GM23338 (cell line): ENCODE measurements around the gene MYO1E. TPM values are rescaled to one million over a fixed set of nuclear protein-coding genes. Genes with fewer than 3 reads are reported as not detected.

Experiments
- ATAC-seq: fragments of 200-7000 bp; cut with Tn5 transposase; 3 replicates; pipeline ENCODE4 v1.9.1; 2020
- DNase-seq: peaks from one replicate; pipeline ENCODE4 v3.0.0-alpha.2; 2015; ENCODE audit warnings: low spot score
- H2AFZ ChIP-seq: fragments of 200-600 bp; sonication (generic); 2 replicates; pipeline ENCODE4 v1.8.0; 2016; ENCODE audit warnings: antibody characterized with exemption, mild to moderate bottlenecking, moderate library complexity
- H3F3A ChIP-seq: fragments of 200-600 bp; sonication (generic); replicated peaks from 2 replicates; pipeline ENCODE4 v1.8.0; 2017; ENCODE audit warnings: antibody characterized with exemption, mixed run types, low read depth
- H3K27ac ChIP-seq: fragments of 200-600 bp; sonication (generic); 2 replicates; pipeline ENCODE4 v1.6.1; 2016; ENCODE audit warnings: low read depth
- H3K27me3 ChIP-seq: fragments of 200-600 bp; sonication (generic); 2 replicates; pipeline ENCODE4 v1.8.0; 2016; ENCODE audit warnings: mild to moderate bottlenecking, mixed run types, moderate library complexity; ENCODE audit not compliant: insufficient read depth
- H3K36me3 ChIP-seq: fragments of 200-600 bp; sonication (generic); 2 replicates; pipeline ENCODE4 v1.8.0; 2016; ENCODE audit warnings: mild to moderate bottlenecking; ENCODE audit not compliant: insufficient read depth
- H3K4me1 ChIP-seq: fragments of 200-600 bp; sonication (generic); 2 replicates; pipeline ENCODE4 v1.8.0; 2016; ENCODE audit warnings: mild to moderate bottlenecking, moderate library complexity; ENCODE audit not compliant: insufficient read depth
- H3K4me2 ChIP-seq: fragments of 200-600 bp; sonication (generic); 2 replicates; pipeline ENCODE4 v1.7.1; 2017; ENCODE audit warnings: mixed run types
- H3K4me3 ChIP-seq: fragments of 200-600 bp; sonication (generic); 2 replicates; pipeline ENCODE4 v1.6.1; 2016; ENCODE audit warnings: mixed run types
- H3K79me2 ChIP-seq: fragments of 200-600 bp; sonication (generic); replicated peaks from 2 replicates; pipeline ENCODE4 v1.8.0; 2017; ENCODE audit warnings: mild to moderate bottlenecking; ENCODE audit not compliant: insufficient read depth
- H3K9me2 ChIP-seq: fragments of 200-600 bp; sonication (generic); 2 replicates; pipeline ENCODE4 v1.8.0; 2017; ENCODE audit not compliant: insufficient read depth
- H4K20me1 ChIP-seq: fragments of 200-600 bp; sonication (generic); replicated peaks from 2 replicates; pipeline ENCODE4 v1.8.0; 2017; ENCODE audit warnings: mild to moderate bottlenecking; ENCODE audit not compliant: insufficient read depth
- H3K27ac Mint-ChIP-seq: 2 replicates; pipeline ENCODE4 v1.8.0; 2020; ENCODE audit warnings: inconsistent platforms, mild to moderate bottlenecking, moderate library complexity, mixed read lengths
- H3K27me3 Mint-ChIP-seq: 3 replicates; pipeline ENCODE4 v1.8.0; 2022; ENCODE audit warnings: low read depth, mild to moderate bottlenecking, moderate library complexity, mixed read lengths, inconsistent platforms; ENCODE audit not compliant: insufficient read depth, poor library complexity
- H3K36me3 Mint-ChIP-seq: 3 replicates; pipeline ENCODE4 v1.8.0; 2021; ENCODE audit warnings: low read depth, mild to moderate bottlenecking, inconsistent platforms, moderate library complexity, mixed read lengths
- H3K4me1 Mint-ChIP-seq: 3 replicates; pipeline ENCODE4 v1.8.0; 2020; ENCODE audit warnings: mild to moderate bottlenecking, inconsistent platforms, mixed read lengths
- H3K4me3 Mint-ChIP-seq: 3 replicates; pipeline ENCODE4 v1.8.0; 2021; ENCODE audit warnings: moderate library complexity, mild to moderate bottlenecking, inconsistent platforms, mixed read lengths
- H3K9me3 Mint-ChIP-seq: 3 replicates; pipeline ENCODE4 v1.8.0; 2020; ENCODE audit warnings: moderate library complexity, mild to moderate bottlenecking, inconsistent platforms, mixed read lengths
- CREB1 ChIP-seq: fragments of 250-450 bp; sonication (Bioruptor Pico); IDR thresholded peaks from 2 replicates; pipeline ENCODE4 v1.5.0; 2020; ENCODE audit warnings: low read depth, mild to moderate bottlenecking, moderate library complexity
- CTCF ChIP-seq, 2 experiments: fragments of 200-600 bp in 1 of 2; sonication (generic) in 1 of 2; conservative IDR thresholded peaks; 2 replicates each; pipeline versions ENCODE4 v1.5.1 to v1.6.1; 2016 to 2017; ENCODE audit warnings: antibody characterized with exemption in 2 of 2, low read depth in 2 of 2, mild to moderate bottlenecking in 2 of 2, moderate library complexity in 1 of 2
- ETS1 ChIP-seq: IDR thresholded peaks from 2 replicates; pipeline ENCODE4 v1.6.1; 2016; ENCODE audit warnings: antibody characterized with exemption
- EZH2 ChIP-seq: fragments of 200-600 bp; sonication (generic); IDR thresholded peaks from one replicate; pipeline ENCODE4 v1.8.0; 2017; ENCODE audit warnings: antibody characterized with exemption, mild to moderate bottlenecking, low read depth; ENCODE audit not compliant: unreplicated experiment
- JUNB ChIP-seq: IDR thresholded peaks from one replicate; pipeline ENCODE4 v1.6.1; 2016; ENCODE audit warnings: antibody characterized with exemption; ENCODE audit not compliant: unreplicated experiment
- NANOG ChIP-seq: IDR thresholded peaks from 2 replicates; pipeline ENCODE4 v1.6.1; 2016; ENCODE audit warnings: antibody characterized with exemption, borderline replicate concordance
- POLR2AphosphoS5 ChIP-seq: IDR thresholded peaks from 2 replicates; pipeline ENCODE4 v1.6.1; 2016; ENCODE audit warnings: antibody characterized with exemption, low read depth
- REST ChIP-seq: IDR thresholded peaks from one replicate; pipeline ENCODE4 v1.6.1; 2018; ENCODE audit warnings: antibody characterized with exemption; ENCODE audit not compliant: unreplicated experiment
- STAT1 ChIP-seq: IDR thresholded peaks from one replicate; pipeline ENCODE4 v1.6.1; 2016; ENCODE audit warnings: antibody characterized with exemption; ENCODE audit not compliant: unreplicated experiment
- ZNF114 ChIP-seq: fragments of 250-450 bp; sonication (Bioruptor Pico); IDR thresholded peaks from 2 replicates; pipeline ENCODE4 v1.5.0; 2020; ENCODE audit warnings: mild to moderate bottlenecking, moderate library complexity
- ZNF331 ChIP-seq: fragments of 250-450 bp; sonication (Bioruptor Pico); IDR thresholded peaks from 2 replicates; pipeline ENCODE4 v1.5.0; 2020; ENCODE audit warnings: low read depth, mild to moderate bottlenecking, moderate library complexity
- ZNF462 ChIP-seq: fragments of 250-450 bp; sonication (Bioruptor Pico); IDR thresholded peaks from 2 replicates; pipeline ENCODE4 v1.5.0; 2020; ENCODE audit warnings: mild to moderate bottlenecking, moderate library complexity
- polyA plus RNA-seq: library from polyadenylated mRNA; unstranded; fragments of >200 nt; fragmentation: Nextera tagmentation; extraction: Ambion mirVana; gene quantifications from 2 replicates; pipeline ENCODE4 v1.2.1, GENCODE V29; 2016
- total RNA-seq: library from RNA; depleted of rRNA; stranded (reverse); fragments of >200 nt; shearing (Covaris generic); gene quantifications from 2 replicates; pipeline ENCODE4 v1.2.3, GENCODE V29; 2014

MYO1E gene
- total and polyA plus RNA-seq, 2 experiments from 2014 or later = 68.3 to 131 TPM

GRCh38 chr15:59221511-59222505 is 150.9 kb downstream of the MYO1E start:
- ATAC-seq = no peak
- no peak overlapping the region for H3K27ac Mint-ChIP-seq
- no peak overlapping the region for H3K27ac ChIP-seq

More at GRCh38 chr15:59221511-59222505, 150.9 kb downstream of the MYO1E start:
- H3K79me2 ChIP-seq = no peaks in the 10 kb centered on the region
- H3K36me3 Mint-ChIP-seq = peaks cover 8% of the 10 kb centered on the region
- no peaks in the 10 kb centered on the region for H3K9me2 ChIP-seq
- 0 out of 2 replicates have a peak, but pooled peaks cover 10% of the 10 kb centered on the region for H4K20me1 ChIP-seq
- no peaks in the 10 kb centered on the region for H3K9me3 Mint-ChIP-seq
- H3K4me1 Mint-ChIP-seq = peaks cover 5% of the 10 kb centered on the region; the same call in 2 of the 3 replicates
- H3F3A ChIP-seq = no peaks in the 10 kb centered on the region
- H3K27me3 Mint-ChIP-seq = peaks cover 2% of the 10 kb centered on the region
- H3K27me3 ChIP-seq = no peaks in the 10 kb centered on the region
- H3K4me1 ChIP-seq = no peaks in the 10 kb centered on the region
- 0 out of 2 replicates have a peak, but pooled peaks cover 13% of the 10 kb centered on the region for H3K36me3 ChIP-seq
- no peak overlapping the region for H3K4me3 Mint-ChIP-seq
- H3K4me2 ChIP-seq = no peak overlapping the region
- TF ChIP-seq ETS1 (no peak), STAT1 (no peak), CREB1 (CRISPR knock-in tag) (no peak), ZNF331 (CRISPR knock-in tag) (no peak), EZH2 (no peak), NANOG (no peak), ZNF462 (CRISPR knock-in tag) (no peak), REST (no peak), JUNB (no peak), POLR2AphosphoS5 (no peak), CTCF (conservative IDR thresholded peaks at IDR 0.05; ENCODE audit: low read depth in 2 of 2) (no peak), ZNF114 (no peak)
- no peak for DNase-seq
- H3K4me3 ChIP-seq = no peak overlapping the region
- no peak overlapping the region for H2AFZ ChIP-seq
